HepG2 (cell line): ENCODE measurements around the gene MFAP1. TPM values are rescaled to one million over a fixed set of nuclear protein-coding genes. Genes with fewer than 3 reads are reported as not detected.
A peak's percentile ranks its signal among the peaks of the same experiment; 100 is the strongest.

Experiments
- FOXO1 ChIP-seq: sonication (generic); formaldehyde crosslinking; IDR thresholded peaks from 2 replicates; pipeline ENCODE4 v1.4.0; 2020; ENCODE audit warnings: missing genetic modification reagents
- HNRNPH1 ChIP-seq: fragments of 200-400 bp; formaldehyde crosslinking; optimal IDR thresholded peaks from 2 replicates; pipeline ENCODE3; 2017; ENCODE audit warnings: mild to moderate bottlenecking, low read depth, low read length
- IKZF5 ChIP-seq: IDR thresholded peaks from 2 replicates; pipeline ENCODE4 v1.6.1; 2018; ENCODE audit warnings: missing genetic modification reagents, mild to moderate bottlenecking, missing compliant biosample characterization
- PRDM15 ChIP-seq: sonication (generic); formaldehyde crosslinking; IDR thresholded peaks from 2 replicates; pipeline ENCODE4 v1.4.0; 2020; ENCODE audit warnings: missing genetic modification reagents
- RNF2 ChIP-seq: fragments of 450-650 bp; conservative IDR thresholded peaks from 2 replicates; pipeline ENCODE4 v1.6.1; 2016; ENCODE audit warnings: low read depth
- SP4 ChIP-seq: sonication (generic); formaldehyde crosslinking; IDR thresholded peaks from 2 replicates; pipeline ENCODE4 v1.8.1; 2023; ENCODE audit warnings: mild to moderate bottlenecking, missing genetic modification reagents
- TEF ChIP-seq: sonication (generic); formaldehyde crosslinking; IDR thresholded peaks from 2 replicates; pipeline ENCODE4 v1.5.0; 2020; ENCODE audit warnings: missing genetic modification reagents
- TFAP4 ChIP-seq: sonication (generic); IDR thresholded peaks from 2 replicates; pipeline ENCODE4 v1.6.1; 2016; ENCODE audit warnings: low read depth, borderline replicate concordance
- USF2 ChIP-seq, 2 experiments: sonication (generic) in 1 of 2; formaldehyde crosslinking in 1 of 2; IDR thresholded peaks; 2 replicates each; pipeline versions ENCODE4 v1.5.1 to v1.6.1; 2011 to 2020; ENCODE audit warnings: borderline replicate concordance in 1 of 2, low read depth in 1 of 2, low read length in 1 of 2, mild to moderate bottlenecking in 1 of 2, missing genetic modification reagents in 1 of 2, moderate library complexity in 1 of 2
- ZBTB7B ChIP-seq: sonication (generic); formaldehyde crosslinking; IDR thresholded peaks from 2 replicates; pipeline ENCODE4 v1.4.0; 2020; ENCODE audit warnings: missing genetic modification reagents
- ZNF18 ChIP-seq: sonication (generic); formaldehyde crosslinking; IDR thresholded peaks from 2 replicates; pipeline ENCODE4 v1.8.0; 2022; ENCODE audit warnings: mild to moderate bottlenecking, missing genetic modification reagents; ENCODE audit not compliant: insufficient replicate concordance
- ZNF382 ChIP-seq: sonication (generic); formaldehyde crosslinking; IDR thresholded peaks from 2 replicates; pipeline ENCODE4 v1.5.0; 2020; ENCODE audit warnings: missing genetic modification reagents, mild to moderate bottlenecking, borderline replicate concordance
- ZNF432 ChIP-seq: sonication (generic); formaldehyde crosslinking; IDR thresholded peaks from 2 replicates; pipeline ENCODE4 v1.5.0; 2020; ENCODE audit warnings: missing genetic modification reagents, mild to moderate bottlenecking, borderline replicate concordance
- ZNF557 ChIP-seq: sonication (generic); formaldehyde crosslinking; IDR thresholded peaks from 2 replicates; pipeline ENCODE4 v1.4.0; 2020; ENCODE audit warnings: missing genetic modification reagents
- ZNF619 ChIP-seq: sonication (generic); formaldehyde crosslinking; IDR thresholded peaks from 2 replicates; pipeline ENCODE4 v1.4.0; 2020; ENCODE audit warnings: mild to moderate bottlenecking, missing genetic modification reagents
- polyA plus RNA-seq, 8 experiments: library from polyadenylated mRNA; depleted of rRNA in 3 of 8; stranded (reverse) in 7 of 8; unstranded in 1 of 8; fragments of >200 nt; fragmentation: Illumina TruSeq in 4 of 8; extraction: Trizol in 4 of 8; gene quantifications; 2 replicates each; pipeline versions ENCODE4 v1.2.1 to v1.2.3, GENCODE V29; 2011 to 2016; ENCODE audit warnings: low read depth in 4 of 8, missing spikeins in 1 of 8, mixed read lengths in 1 of 8; ENCODE audit not compliant: insufficient read depth in 1 of 8
- total RNA-seq, 5 experiments: library from RNA; depleted of rRNA; stranded (reverse); fragments of >200 nt; fragmentation: Illumina TruSeq; extraction: Trizol; gene quantifications; 2 replicates each; pipeline ENCODE4 v1.2.3, GENCODE V29; 2016; ENCODE audit warnings: low read depth in 1 of 5

MFAP1 gene
- total and polyA plus RNA-seq, 2 of the 13 experiments (the other 11 are each of a cell fraction or from before 2014, with no cell fraction given) = 11.8 to 39.5 TPM

- TF ChIP-seq ZNF557 (0 out of 2 replicates have a peak, but pooled peaks have one; percentile 2), IKZF5 (CRISPR knock-in tag) (peak; percentile 61; the same call in 1 of the 2 replicates), RNF2 (no peak), FOXO1 (CRISPR knock-in tag) (no peak; the same call in 1 of the 2 replicates), TFAP4 (peak; percentile 34; the same call in 1 of the 2 replicates), ZNF432 (no peak), PRDM15 (CRISPR knock-in tag) (no peak), ZNF18 (peak; percentile 59), HNRNPH1 (no peak), ZNF619 (CRISPR knock-in tag) (peak; percentile 92; the same call in 1 of the 2 replicates), TEF (CRISPR knock-in tag) (no peak), SP4 (peak; percentile 71; the same call in 1 of the 2 replicates), ZBTB7B (CRISPR knock-in tag) (0 out of 2 replicates have a peak, but pooled peaks have one; percentile 24), ZNF382 (CRISPR knock-in tag) (no peak), USF2 (IDR thresholded peaks at IDR 0.05; ENCODE audit: low read depth, low read length) (peak; percentile 98), USF2 (CRISPR knock-in tag; IDR thresholded peaks at IDR 0.05; ENCODE audit: borderline replicate concordance) (peak; percentile 99; the same call in 1 of the 2 replicates)
Measured at GRCh38 chr15:43791993-43792760, 32.3 kb downstream of the MFAP1 start, which contains the start of gene SERF2 (continued).
